SU-DHL-6 (cell line): ENCODE measurements around the gene ABCA4.
A peak's percentile ranks its signal among the peaks of the same experiment; 100 is the strongest.

Source experiments
- H2AFZ ChIP-seq: fragments of 200-600 bp; sonication (generic); 2 replicates; pipeline ENCODE4 v1.6.1; 2014; ENCODE audit warnings: low read depth, mild to moderate bottlenecking, moderate library complexity, mixed read lengths, antibody characterized with exemption, low read length; ENCODE audit not compliant: severe bottlenecking
- H3F3A ChIP-seq: fragments of 200-600 bp; shearing (Covaris generic); 2 replicates; pipeline ENCODE4 v1.6.0; 2016; ENCODE audit warnings: antibody characterized with exemption, mild to moderate bottlenecking; ENCODE audit not compliant: insufficient read depth
- H3K27ac ChIP-seq: fragments of 200-600 bp; sonication (generic); 2 replicates; pipeline ENCODE4 v1.5.1; 2016; ENCODE audit warnings: low read depth, mild to moderate bottlenecking, low read length, moderate library complexity, mixed read lengths
- H3K27me3 ChIP-seq: fragments of 200-600 bp; sonication (generic), shearing (Covaris generic); 2 replicates; pipeline ENCODE4 v1.6.0; 2014; ENCODE audit warnings: mild to moderate bottlenecking, low read length
- H3K36me3 ChIP-seq: fragments of 200-600 bp; sonication (generic); 2 replicates; pipeline ENCODE4 v1.6.1; 2014; ENCODE audit warnings: mild to moderate bottlenecking, low read length, mixed read lengths
- H3K4me2 ChIP-seq: fragments of 300-600, 200-600 bp; shearing (Covaris generic), sonication (generic); 2 replicates; pipeline ENCODE4 v1.6.0; 2014; ENCODE audit warnings: low read length, low read depth, mild to moderate bottlenecking; ENCODE audit not compliant: poor library complexity, severe bottlenecking
- H3K4me3 ChIP-seq: fragments of 200-600 bp; sonication (generic); 2 replicates; pipeline ENCODE4 v1.5.1; 2014; ENCODE audit warnings: antibody characterized with exemption, low read length, mild to moderate bottlenecking, mixed read lengths; ENCODE audit not compliant: insufficient read depth, poor library complexity, severe bottlenecking
- H3K79me2 ChIP-seq: fragments of 200-600 bp; sonication (generic); 2 replicates; pipeline ENCODE4 v1.6.1; 2014; ENCODE audit warnings: mild to moderate bottlenecking, low read length, moderate library complexity; ENCODE audit not compliant: insufficient read depth
- H3K9ac ChIP-seq: fragments of 200-600 bp; sonication (generic); 2 replicates; pipeline ENCODE4 v1.7.0; 2014; ENCODE audit warnings: mild to moderate bottlenecking, low read length
- H3K9me2 ChIP-seq: fragments of 200-600 bp; sonication (generic); replicated peaks from 2 replicates; pipeline ENCODE4 v1.6.1; 2014; ENCODE audit warnings: low read length; ENCODE audit not compliant: insufficient read depth
- H3K9me3 ChIP-seq: fragments of 200-600 bp; sonication (generic); 2 replicates; pipeline ENCODE4 v1.6.1; 2014; ENCODE audit warnings: low read length, mixed read lengths; ENCODE audit not compliant: insufficient read depth
- H4K20me1 ChIP-seq: fragments of 200-600 bp; sonication (generic); 2 replicates; pipeline ENCODE4 v1.6.1; 2014; ENCODE audit warnings: low read depth, mild to moderate bottlenecking, antibody characterized with exemption, low read length, moderate library complexity, mixed read lengths
- CTCF ChIP-seq: fragments of 200-600 bp; sonication (generic); IDR thresholded peaks from one replicate; pipeline ENCODE4 v1.5.1; 2017; ENCODE audit warnings: antibody characterized with exemption, mild to moderate bottlenecking, low read length, moderate library complexity; ENCODE audit not compliant: insufficient read depth, poor library complexity, severe bottlenecking
- EZH2phosphoT487 ChIP-seq: fragments of 200-600 bp; sonication (generic), shearing (Covaris generic); conservative IDR thresholded peaks from 2 replicates; pipeline ENCODE4 v1.6.1; 2018; ENCODE audit warnings: mild to moderate bottlenecking, antibody characterized with exemption, low read length, moderate library complexity, mixed read lengths

ABCA4 gene

DNA sequence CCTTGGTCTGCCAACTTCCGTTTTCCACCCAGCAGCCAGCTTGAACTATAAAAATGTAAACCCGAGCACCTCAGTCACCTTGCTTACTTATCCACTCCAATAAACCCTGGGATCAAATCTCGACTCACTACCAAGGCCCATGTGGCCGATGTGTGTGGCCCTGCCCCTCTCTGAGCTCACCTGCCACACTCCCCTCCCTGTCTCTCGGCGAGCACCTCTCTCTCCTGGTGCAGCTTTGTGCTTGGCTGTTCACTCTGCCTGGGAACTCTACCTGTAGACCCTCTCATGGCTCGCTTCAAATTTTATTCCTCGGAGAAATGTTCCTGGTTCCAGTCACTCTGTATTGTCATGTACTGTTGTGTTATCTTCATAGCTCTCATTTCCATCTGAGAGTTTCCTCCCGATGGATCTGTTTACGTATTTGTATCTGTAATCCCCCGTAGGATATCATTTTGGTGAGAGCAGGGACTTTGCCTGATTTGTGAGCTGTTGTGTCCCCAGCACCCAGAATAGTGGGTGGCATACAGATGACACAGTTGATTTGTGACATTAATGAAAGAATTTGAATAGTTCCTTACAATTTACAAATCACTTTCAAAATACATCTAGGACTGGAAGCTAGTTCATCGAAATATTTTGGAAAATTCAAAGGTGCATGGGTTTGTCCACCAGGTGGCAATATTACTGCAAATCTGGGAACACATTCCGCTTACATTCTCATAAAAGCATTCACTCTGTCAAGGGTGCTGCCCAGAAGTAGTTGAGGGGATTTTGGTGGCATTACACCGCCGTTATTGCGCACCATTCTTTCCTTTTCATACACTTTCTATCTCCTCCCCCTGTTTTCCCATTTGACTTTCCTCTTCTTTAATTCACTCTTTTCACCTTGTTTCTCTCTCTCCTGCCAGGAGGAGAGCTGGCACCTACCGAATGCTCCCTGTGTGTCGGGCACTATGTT, 95.3 kb downstream of the ABCA4 start:
- H3K79me2 ChIP-seq, result no peaks in the 10 kb centered on the region
- H3K9ac ChIP-seq, result no peak overlapping the region
- no peaks in the 10 kb centered on the region for H3K9me3 ChIP-seq
- TF ChIP-seq CTCF (peak; percentile 53), EZH2phosphoT487 (no peak)
- H3F3A ChIP-seq, result no peaks in the 10 kb centered on the region
- no peak overlapping the region for H3K4me3 ChIP-seq
- H3K9me2 ChIP-seq, result no peaks in the 10 kb centered on the region
- no peak overlapping the region for H3K4me2 ChIP-seq
- H4K20me1 ChIP-seq, result no peaks in the 10 kb centered on the region
- no peak overlapping the region for H3K27ac ChIP-seq
- no peak overlapping the region for H2AFZ ChIP-seq
- no peaks in the 10 kb centered on the region for H3K36me3 ChIP-seq
- no peaks in the 10 kb centered on the region for H3K27me3 ChIP-seq

DNA sequence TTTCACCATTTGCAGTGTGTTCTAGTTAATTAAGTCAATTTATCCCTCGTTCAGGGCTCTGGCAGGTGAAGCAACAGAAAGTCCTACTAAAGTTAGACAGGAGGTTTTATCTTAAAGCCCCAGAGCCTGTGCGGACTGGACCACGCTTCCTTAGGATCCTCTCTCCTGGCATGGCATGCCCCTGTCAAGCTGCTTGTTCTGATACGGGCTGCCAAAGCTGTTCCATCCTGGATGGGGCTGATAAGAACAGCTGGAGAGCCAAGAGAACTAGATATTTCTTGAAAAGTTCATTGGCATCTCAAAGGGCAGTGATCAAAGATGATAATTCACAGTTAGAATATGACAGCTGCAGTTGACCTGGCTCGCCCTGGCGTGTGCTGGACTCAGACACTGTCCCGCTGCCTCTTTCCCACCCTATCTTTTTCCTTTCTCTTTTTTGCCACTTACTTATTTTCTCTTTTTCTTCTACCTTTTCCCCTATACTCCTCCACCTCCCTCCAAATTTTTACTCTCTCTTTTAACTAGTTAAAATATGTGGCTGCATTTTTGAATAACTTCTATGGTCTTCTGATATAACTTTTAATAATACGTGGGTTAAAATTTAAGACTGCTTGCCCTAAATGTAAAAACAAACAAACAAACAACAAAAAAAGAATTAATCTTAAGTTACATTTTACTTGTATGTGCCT, 96.7 kb downstream of the ABCA4 start:
- no peaks in the 10 kb centered on the region for H3K9me2 ChIP-seq
- no peaks in the 10 kb centered on the region for H3K79me2 ChIP-seq
- no peak overlapping the region for H3K4me2 ChIP-seq
- H3K9me3 ChIP-seq, result no peaks in the 10 kb centered on the region
- no peaks in the 10 kb centered on the region for H3K27me3 ChIP-seq
- no peak overlapping the region for H3K27ac ChIP-seq
- no peak overlapping the region for H3K4me3 ChIP-seq
- H4K20me1 ChIP-seq, result no peaks in the 10 kb centered on the region
- H3K9ac ChIP-seq, result no peak overlapping the region
- no peaks in the 10 kb centered on the region for H3K36me3 ChIP-seq
- no peak overlapping the region for H2AFZ ChIP-seq
- H3F3A ChIP-seq, result no peaks in the 10 kb centered on the region
- no peak for TF ChIP-seq EZH2phosphoT487
- no peak for TF ChIP-seq CTCF

GRCh38 chr1:94022471-94023189, 98.3 kb downstream of the ABCA4 start:
- H3K36me3 ChIP-seq, result no peaks in the 10 kb centered on the region
- H3F3A ChIP-seq, result no peaks in the 10 kb centered on the region
- no peaks in the 10 kb centered on the region for H3K79me2 ChIP-seq
- H3K9me3 ChIP-seq, result no peaks in the 10 kb centered on the region
- no peaks in the 10 kb centered on the region for H3K9me2 ChIP-seq
- no peak overlapping the region for H3K9ac ChIP-seq
- H3K27me3 ChIP-seq, result no peaks in the 10 kb centered on the region
- H4K20me1 ChIP-seq, result no peaks in the 10 kb centered on the region
- H2AFZ ChIP-seq, result no peak overlapping the region
- no peak overlapping the region for H3K4me3 ChIP-seq
- TF ChIP-seq EZH2phosphoT487 (no peak), CTCF (no peak)
- H3K27ac ChIP-seq, result no peak overlapping the region
- no peak overlapping the region for H3K4me2 ChIP-seq
